Measurements from ENCODE around the gene IDI2.

GRCh38 chr10:1064964-1065247 lies 39.2 kb upstream of the IDI2 start:
- no peak for TF ChIP-seq CTCF (optimal IDR thresholded peaks at IDR 0.05 in 1 of 3, IDR thresholded peaks at IDR 0.05 in 1 of 3, conservative IDR thresholded peaks at IDR 0.05 in 1 of 3; ENCODE audit: extremely low read depth in 1 of 3, insufficient read depth in 2 of 3, low read length in 3 of 3)
- no peak for TF ChIP-seq EZH2 (IDR thresholded peaks at IDR 0.05; ENCODE audit: low read length)
